Thyroid gland (tissue), 4 donors: ENCODE measurements around the gene UBE2QL1.

ENCODE experiments used
- CTCF ChIP-seq, 6 experiments: fragments of 200-600 bp in 3 of 6; fragments of 450-650 bp in 3 of 6; sonication (generic) in 3 of 6; IDR thresholded peaks; one replicate each; pipeline ENCODE4 v1.5.1; 2016 to 2019; ENCODE audit warnings: antibody characterized with exemption in 6 of 6, mild to moderate bottlenecking in 2 of 6, inconsistent platforms in 1 of 6, moderate library complexity in 1 of 6
- POLR2A ChIP-seq, 2 donors: fragments of 450-650 bp; IDR thresholded peaks; one replicate each; pipeline ENCODE4 v1.6.1; 2017; ENCODE audit warnings: antibody characterized with exemption in 2 of 2, mild to moderate bottlenecking in 2 of 2, moderate library complexity in 1 of 2

GRCh38 chr5:6424700-6425099 lies 24.0 kb upstream of the UBE2QL1 start:
- TF ChIP-seq POLR2A (IDR thresholded peaks at IDR 0.05), result no peak
- TF ChIP-seq CTCF (IDR thresholded peaks at IDR 0.05), result no peak
